NCI-H146 (cell line): ENCODE data around the gene SH2D3C.

ENCODE experiments used
- DNase-seq: peaks from one replicate; lab custom pipeline; 2025; lab: John Stamatoyannopoulos, UW

Gene SH2D3C

GRCh38 chr9:127720031-127720864, 58.2 kb downstream of the SH2D3C start:
- no peak for DNase-seq

GRCh38 chr9:127717766-127718165, 60.7 kb downstream of the SH2D3C start:
- no peak for DNase-seq

- no peak for DNase-seq
Measured at GRCh38 chr9:127716412-127716811, 62.1 kb downstream of the SH2D3C start.

- peak; percentile 86 for DNase-seq
Measured at GRCh38 chr9:127715470-127716337, 62.8 kb downstream of the SH2D3C start, which contains the start of the genes PTRH1 and TTC16. Gene PTRH1, minus strand, starts transcription at chr9:127715663. Its CDS starts 24 bp downstream, at chr9:127715639. Gene TTC16, plus strand, starts transcription at chr9:127716079. Its CDS starts 67 bp downstream, at chr9:127716146.

GRCh38 chr9:127714951-127715469, 63.5 kb downstream of the SH2D3C start:
- DNase-seq = no peak

GRCh38 chr9:127714020-127714750, 64.3 kb downstream of the SH2D3C start:
- DNase-seq = no peak

- no peak for DNase-seq
Measured at GRCh38 chr9:127712867-127713266, 65.6 kb downstream of the SH2D3C start.

GRCh38 chr9:127712371-127712770, 66.1 kb downstream of the SH2D3C start:
- DNase-seq = no peak

- peak; percentile 95 for DNase-seq
Measured at GRCh38 chr9:127711831-127712274, 66.6 kb downstream of the SH2D3C start.

GRCh38 chr9:127711226-127711701, 67.2 kb downstream of the SH2D3C start:
- peak; percentile 50 for DNase-seq

GRCh38 chr9:127710204-127710783, 68.2 kb downstream of the SH2D3C start:
- no peak for DNase-seq

- DNase-seq = no peak
Measured at GRCh38 chr9:127708952-127709587, 69.4 kb downstream of the SH2D3C start.

- peak; percentile 44 for DNase-seq
Measured at GRCh38 chr9:127707766-127708165, 70.7 kb downstream of the SH2D3C start.

- DNase-seq = peak; percentile 44
Measured at GRCh38 chr9:127706836-127707241, 71.6 kb downstream of the SH2D3C start, which contains the start of gene CFAP157. Gene CFAP157, plus strand, starts transcription at chr9:127706988. Its CDS starts 44 bp downstream, at chr9:127707032.

GRCh38 chr9:127705577-127706379, 72.7 kb downstream of the SH2D3C start:
- DNase-seq = no peak

- no peak for DNase-seq
Measured at GRCh38 chr9:127703289-127703946, 75.0 kb downstream of the SH2D3C start.

- DNase-seq = no peak
Measured at GRCh38 chr9:127700594-127701255, 77.7 kb downstream of the SH2D3C start.

GRCh38 chr9:127700140-127700539, 78.3 kb downstream of the SH2D3C start:
- DNase-seq = no peak
